ENCODE data around the gene GLI2.

DNA sequence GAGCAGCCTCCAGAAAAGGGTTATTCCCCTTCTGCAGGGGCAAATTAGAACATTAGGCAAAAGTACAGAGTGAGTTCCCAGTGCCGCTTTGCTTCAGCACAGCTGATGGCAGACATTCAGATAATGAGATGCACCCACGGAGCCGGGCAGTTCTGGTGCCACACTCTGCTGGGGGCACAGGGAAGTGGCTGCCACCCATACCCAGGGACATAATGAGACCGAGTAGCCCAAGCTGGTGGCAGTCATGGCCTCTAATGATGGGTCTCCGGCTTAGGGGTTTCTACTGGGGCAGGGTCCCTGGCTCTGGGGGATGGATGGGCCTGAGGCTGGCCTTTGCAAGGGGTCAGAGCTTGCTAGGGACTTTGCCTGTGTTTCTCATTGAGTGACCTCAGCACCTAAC, 26.2 kb downstream of the GLI2 start:
- TF ChIP-seq, protein P1, sequence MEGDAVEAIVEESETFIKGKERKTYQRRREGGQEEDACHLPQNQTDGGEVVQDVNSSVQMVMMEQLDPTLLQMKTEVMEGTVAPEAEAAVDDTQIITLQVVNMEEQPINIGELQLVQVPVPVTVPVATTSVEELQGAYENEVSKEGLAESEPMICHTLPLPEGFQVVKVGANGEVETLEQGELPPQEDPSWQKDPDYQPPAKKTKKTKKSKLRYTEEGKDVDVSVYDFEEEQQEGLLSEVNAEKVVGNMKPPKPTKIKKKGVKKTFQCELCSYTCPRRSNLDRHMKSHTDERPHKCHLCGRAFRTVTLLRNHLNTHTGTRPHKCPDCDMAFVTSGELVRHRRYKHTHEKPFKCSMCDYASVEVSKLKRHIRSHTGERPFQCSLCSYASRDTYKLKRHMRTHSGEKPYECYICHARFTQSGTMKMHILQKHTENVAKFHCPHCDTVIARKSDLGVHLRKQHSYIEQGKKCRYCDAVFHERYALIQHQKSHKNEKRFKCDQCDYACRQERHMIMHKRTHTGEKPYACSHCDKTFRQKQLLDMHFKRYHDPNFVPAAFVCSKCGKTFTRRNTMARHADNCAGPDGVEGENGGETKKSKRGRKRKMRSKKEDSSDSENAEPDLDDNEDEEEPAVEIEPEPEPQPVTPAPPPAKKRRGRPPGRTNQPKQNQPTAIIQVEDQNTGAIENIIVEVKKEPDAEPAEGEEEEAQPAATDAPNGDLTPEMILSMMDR (IDR thresholded peaks at IDR 0.05), result no peak
- TF ChIP-seq POLR2A (IDR thresholded peaks at IDR 0.05) (no peak), POLR2AphosphoS5 (IDR thresholded peaks at IDR 0.05) (no peak)
